ENCODE data around the gene BNC2. TPM values are rescaled to one million over a fixed set of nuclear protein-coding genes. Genes with fewer than 3 reads are reported as not detected.

The BNC2 gene
- total RNA-seq, 1 donor from 2014 or later: 2.4 TPM

- Mint-ChIP-seq H3K27me3 (ENCODE audit: insufficient read depth, low read depth) (peaks cover 10% of the 10 kb centered on the region), H3K36me3 (peaks cover 4% of the 10 kb centered on the region), H3K4me1 (peaks cover 3% of the 10 kb centered on the region), H3K27ac (no peak overlapping the region), H3K9me3 (no peaks in the 10 kb centered on the region), H3K4me3 (no peak overlapping the region)
- Histone ChIP-seq H3K27ac (no peak overlapping the region), H3K27me3 (no peaks in the 10 kb centered on the region), H3F3A (ENCODE audit: low read depth) (no peaks in the 10 kb centered on the region), H3K9me3 (ENCODE audit: low read depth) (no peaks in the 10 kb centered on the region), H4K20me1 (ENCODE audit: low read depth) (no peaks in the 10 kb centered on the region), H3K36me3 (no peaks in the 10 kb centered on the region), H3K79me2 (ENCODE audit: low read depth) (no peaks in the 10 kb centered on the region), H3K4me1 (peaks cover 10% of the 10 kb centered on the region), H3K4me3 (no peak overlapping the region), H3K4me2 (no peak overlapping the region), H3K9ac (no peak overlapping the region), H2AFZ (replicated peaks) (no peak overlapping the region)
- TF ChIP-seq EZH2 (IDR thresholded peaks at IDR 0.05): no peak
- no peak for DNase-seq (ENCODE audit: low spot score)
Measured at GRCh38 chr9:16555802-16556201, 314.7 kb downstream of the BNC2 start.

DNA sequence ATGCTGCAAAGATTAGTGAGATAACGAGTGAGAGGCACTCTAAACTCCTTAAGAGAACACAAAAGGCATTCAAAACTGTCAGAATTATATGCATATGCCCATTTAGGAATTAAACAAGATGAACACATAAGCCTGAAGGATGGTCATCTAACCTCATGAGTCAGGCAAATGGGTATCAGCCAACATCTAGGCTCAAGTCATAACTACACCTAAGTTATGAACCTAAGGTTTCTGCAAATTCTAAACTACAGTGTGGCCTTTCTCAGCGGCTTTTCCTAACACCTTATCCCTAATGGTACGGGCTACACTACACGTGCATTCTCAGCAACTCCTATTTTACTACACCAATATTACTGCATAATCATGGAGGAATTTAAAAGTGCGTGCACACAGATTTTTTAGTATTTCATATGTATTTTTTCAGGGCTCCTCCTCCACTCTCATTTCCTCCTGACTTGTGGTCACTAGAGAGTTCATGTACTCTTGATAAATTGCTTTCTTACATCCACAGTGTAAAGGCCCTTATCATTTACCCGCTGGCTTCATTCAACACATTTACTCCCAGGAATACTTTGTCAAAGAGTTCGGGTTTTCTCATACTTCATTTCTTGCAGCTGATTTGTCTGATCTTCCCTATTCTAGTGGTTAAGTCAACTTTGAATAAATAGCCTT, 316.5 kb downstream of the BNC2 start:
- no peak for DNase-seq (ENCODE audit: low spot score)
- Histone ChIP-seq H3F3A (ENCODE audit: low read depth) (no peaks in the 10 kb centered on the region), H3K9me3 (ENCODE audit: low read depth) (no peaks in the 10 kb centered on the region), H3K4me2 (no peak overlapping the region), H3K36me3 (no peaks in the 10 kb centered on the region), H3K27ac (no peak overlapping the region), H3K9ac (no peak overlapping the region), H3K79me2 (ENCODE audit: low read depth) (no peaks in the 10 kb centered on the region), H2AFZ (replicated peaks) (no peak overlapping the region), H3K4me3 (no peak overlapping the region), H4K20me1 (ENCODE audit: low read depth) (no peaks in the 10 kb centered on the region), H3K27me3 (no peaks in the 10 kb centered on the region), H3K4me1 (peaks cover 10% of the 10 kb centered on the region)
- peaks cover 4% of the 10 kb centered on the region for H3K36me3 Mint-ChIP-seq
- peaks cover 3% of the 10 kb centered on the region for H3K4me1 Mint-ChIP-seq
- H3K9me3 Mint-ChIP-seq: no peaks in the 10 kb centered on the region
- no peak overlapping the region for H3K4me3 Mint-ChIP-seq
- no peak overlapping the region for H3K27ac Mint-ChIP-seq
- H3K27me3 Mint-ChIP-seq (ENCODE audit: insufficient read depth, low read depth): peaks cover 10% of the 10 kb centered on the region
- TF ChIP-seq, protein P1, sequence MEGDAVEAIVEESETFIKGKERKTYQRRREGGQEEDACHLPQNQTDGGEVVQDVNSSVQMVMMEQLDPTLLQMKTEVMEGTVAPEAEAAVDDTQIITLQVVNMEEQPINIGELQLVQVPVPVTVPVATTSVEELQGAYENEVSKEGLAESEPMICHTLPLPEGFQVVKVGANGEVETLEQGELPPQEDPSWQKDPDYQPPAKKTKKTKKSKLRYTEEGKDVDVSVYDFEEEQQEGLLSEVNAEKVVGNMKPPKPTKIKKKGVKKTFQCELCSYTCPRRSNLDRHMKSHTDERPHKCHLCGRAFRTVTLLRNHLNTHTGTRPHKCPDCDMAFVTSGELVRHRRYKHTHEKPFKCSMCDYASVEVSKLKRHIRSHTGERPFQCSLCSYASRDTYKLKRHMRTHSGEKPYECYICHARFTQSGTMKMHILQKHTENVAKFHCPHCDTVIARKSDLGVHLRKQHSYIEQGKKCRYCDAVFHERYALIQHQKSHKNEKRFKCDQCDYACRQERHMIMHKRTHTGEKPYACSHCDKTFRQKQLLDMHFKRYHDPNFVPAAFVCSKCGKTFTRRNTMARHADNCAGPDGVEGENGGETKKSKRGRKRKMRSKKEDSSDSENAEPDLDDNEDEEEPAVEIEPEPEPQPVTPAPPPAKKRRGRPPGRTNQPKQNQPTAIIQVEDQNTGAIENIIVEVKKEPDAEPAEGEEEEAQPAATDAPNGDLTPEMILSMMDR (IDR thresholded peaks at IDR 0.05): no peak
- no peak for TF ChIP-seq EZH2 (IDR thresholded peaks at IDR 0.05)
- TF ChIP-seq EZH2phosphoT487 (IDR thresholded peaks at IDR 0.05): no peak

- no peaks in the 10 kb centered on the region for H3K9me3 ChIP-seq (ENCODE audit: low read depth)
- H3K27me3 ChIP-seq: no peaks in the 10 kb centered on the region
- H3K79me2 ChIP-seq (ENCODE audit: low read depth): no peaks in the 10 kb centered on the region
- peaks cover 10% of the 10 kb centered on the region for H3K4me1 ChIP-seq
- Mint-ChIP-seq H3K27me3 (ENCODE audit: insufficient read depth, low read depth) (peaks cover 10% of the 10 kb centered on the region), H3K4me3 (no peak overlapping the region), H3K36me3 (peaks cover 4% of the 10 kb centered on the region), H3K4me1 (peaks cover 3% of the 10 kb centered on the region), H3K9me3 (no peaks in the 10 kb centered on the region), H3K27ac (no peak overlapping the region)
- no peak overlapping the region for H3K4me3 ChIP-seq
- no peak for DNase-seq (ENCODE audit: low spot score)
- TF ChIP-seq, protein P1 (IDR thresholded peaks at IDR 0.05): no peak
- TF ChIP-seq EZH2phosphoT487 (IDR thresholded peaks at IDR 0.05) (no peak), EZH2 (IDR thresholded peaks at IDR 0.05) (no peak)
- no peaks in the 10 kb centered on the region for H4K20me1 ChIP-seq (ENCODE audit: low read depth)
- no peaks in the 10 kb centered on the region for H3F3A ChIP-seq (ENCODE audit: low read depth)
- no peak overlapping the region for H3K27ac ChIP-seq
- no peak overlapping the region for H3K4me2 ChIP-seq
- H3K9ac ChIP-seq: no peak overlapping the region
- H2AFZ ChIP-seq (replicated peaks): peak overlapping the region; percentile 61
- no peaks in the 10 kb centered on the region for H3K36me3 ChIP-seq
Measured at GRCh38 chr9:16552252-16552651, 318.2 kb downstream of the BNC2 start.

DNA sequence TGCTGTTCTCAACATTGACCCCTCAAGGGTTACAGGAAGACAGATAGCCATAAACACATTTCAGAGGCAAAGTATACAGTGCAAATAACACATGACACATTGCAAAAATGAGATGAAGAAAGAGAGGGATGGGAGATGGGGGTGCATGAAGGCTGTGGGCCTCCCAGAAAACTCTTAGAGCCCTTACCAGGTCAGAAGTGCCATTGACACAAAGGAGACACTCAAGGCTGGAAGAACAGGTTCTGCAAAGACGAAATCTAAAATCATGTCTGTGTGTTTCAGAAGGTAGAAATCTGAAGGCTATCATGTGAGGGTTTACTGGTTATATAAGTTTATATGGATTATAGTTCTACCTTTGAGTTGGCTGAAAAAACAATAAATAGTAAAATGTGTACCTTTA, 318.8 kb downstream of the BNC2 start:
- no peak for DNase-seq (ENCODE audit: low spot score)
- no peaks in the 10 kb centered on the region for H3K79me2 ChIP-seq (ENCODE audit: low read depth)
- Mint-ChIP-seq H3K4me3 (no peak overlapping the region), H3K27me3 (ENCODE audit: insufficient read depth, low read depth) (peaks cover 8% of the 10 kb centered on the region), H3K9me3 (no peaks in the 10 kb centered on the region), H3K27ac (no peak overlapping the region), H3K4me1 (peaks cover 3% of the 10 kb centered on the region), H3K36me3 (peaks cover 4% of the 10 kb centered on the region)
- H3F3A ChIP-seq (ENCODE audit: low read depth): no peaks in the 10 kb centered on the region
- no peak overlapping the region for H3K4me2 ChIP-seq
- H4K20me1 ChIP-seq (ENCODE audit: low read depth): no peaks in the 10 kb centered on the region
- no peaks in the 10 kb centered on the region for H3K27me3 ChIP-seq
- no peaks in the 10 kb centered on the region for H3K36me3 ChIP-seq
- no peak overlapping the region for H3K4me3 ChIP-seq
- H3K4me1 ChIP-seq: peaks cover 10% of the 10 kb centered on the region
- H3K9me3 ChIP-seq (ENCODE audit: low read depth): no peaks in the 10 kb centered on the region
- H2AFZ ChIP-seq (replicated peaks): no peak overlapping the region
- no peak overlapping the region for H3K27ac ChIP-seq
- TF ChIP-seq EZH2 (IDR thresholded peaks at IDR 0.05) (no peak), EZH2phosphoT487 (IDR thresholded peaks at IDR 0.05) (no peak)
- TF ChIP-seq, protein P1 (IDR thresholded peaks at IDR 0.05): no peak
- H3K9ac ChIP-seq: no peak overlapping the region
